ENCODE results near the gene WDFY4.

Gene WDFY4

GRCh38 chr10:48957361-48958151 lies 272.9 kb downstream of the WDFY4 start:
- H3K4me3 ChIP-seq (ENCODE audit: low read depth, low read length), result no peak overlapping the region
- no peak overlapping the region for H3K9ac ChIP-seq
- H3K4me2 ChIP-seq (ENCODE audit: low read length), result no peak overlapping the region
- no peak overlapping the region for H2AFZ ChIP-seq
- no peaks in the 10 kb centered on the region for H3K9me3 ChIP-seq (ENCODE audit: control insufficient read depth, low read length)
- TF ChIP-seq, protein P1, sequence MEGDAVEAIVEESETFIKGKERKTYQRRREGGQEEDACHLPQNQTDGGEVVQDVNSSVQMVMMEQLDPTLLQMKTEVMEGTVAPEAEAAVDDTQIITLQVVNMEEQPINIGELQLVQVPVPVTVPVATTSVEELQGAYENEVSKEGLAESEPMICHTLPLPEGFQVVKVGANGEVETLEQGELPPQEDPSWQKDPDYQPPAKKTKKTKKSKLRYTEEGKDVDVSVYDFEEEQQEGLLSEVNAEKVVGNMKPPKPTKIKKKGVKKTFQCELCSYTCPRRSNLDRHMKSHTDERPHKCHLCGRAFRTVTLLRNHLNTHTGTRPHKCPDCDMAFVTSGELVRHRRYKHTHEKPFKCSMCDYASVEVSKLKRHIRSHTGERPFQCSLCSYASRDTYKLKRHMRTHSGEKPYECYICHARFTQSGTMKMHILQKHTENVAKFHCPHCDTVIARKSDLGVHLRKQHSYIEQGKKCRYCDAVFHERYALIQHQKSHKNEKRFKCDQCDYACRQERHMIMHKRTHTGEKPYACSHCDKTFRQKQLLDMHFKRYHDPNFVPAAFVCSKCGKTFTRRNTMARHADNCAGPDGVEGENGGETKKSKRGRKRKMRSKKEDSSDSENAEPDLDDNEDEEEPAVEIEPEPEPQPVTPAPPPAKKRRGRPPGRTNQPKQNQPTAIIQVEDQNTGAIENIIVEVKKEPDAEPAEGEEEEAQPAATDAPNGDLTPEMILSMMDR (IDR thresholded peaks at IDR 0.05), result no peak
- no peaks in the 10 kb centered on the region for H3K36me3 ChIP-seq (ENCODE audit: control insufficient read depth, insufficient read depth, low read length)
- H3K27ac ChIP-seq, result no peak overlapping the region
- H3K4me1 ChIP-seq, result no peaks in the 10 kb centered on the region
- H3K79me2 ChIP-seq, result no peaks in the 10 kb centered on the region
- no peaks in the 10 kb centered on the region for H3K27me3 ChIP-seq (ENCODE audit: control insufficient read depth, insufficient read depth, low read length)

- Histone ChIP-seq H3K4me3 (ENCODE audit: low read depth, low read length) (no peak overlapping the region), H3K27ac (no peak overlapping the region), H3K36me3 (ENCODE audit: control insufficient read depth, insufficient read depth, low read length) (no peaks in the 10 kb centered on the region), H3K4me1 (no peaks in the 10 kb centered on the region), H2AFZ (no peak overlapping the region), H3K27me3 (ENCODE audit: control insufficient read depth, insufficient read depth, low read length) (no peaks in the 10 kb centered on the region), H3K9ac (no peak overlapping the region), H3K4me2 (ENCODE audit: low read length) (no peak overlapping the region), H3K9me3 (ENCODE audit: control insufficient read depth, low read length) (no peaks in the 10 kb centered on the region), H3K79me2 (no peaks in the 10 kb centered on the region)
- TF ChIP-seq, protein P1 (IDR thresholded peaks at IDR 0.05), result no peak
These were observed 274.0 kb downstream of the WDFY4 start for GRCh38 chr10:48958598-48959190.

- Histone ChIP-seq H3K4me1 (no peaks in the 10 kb centered on the region), H3K36me3 (ENCODE audit: control insufficient read depth, insufficient read depth, low read length) (no peaks in the 10 kb centered on the region), H3K4me3 (ENCODE audit: low read depth, low read length) (no peak overlapping the region), H3K27me3 (ENCODE audit: control insufficient read depth, insufficient read depth, low read length) (no peaks in the 10 kb centered on the region), H3K79me2 (no peaks in the 10 kb centered on the region), H3K9me3 (ENCODE audit: control insufficient read depth, low read length) (no peaks in the 10 kb centered on the region), H2AFZ (no peak overlapping the region), H3K4me2 (ENCODE audit: low read length) (no peak overlapping the region), H3K9ac (no peak overlapping the region), H3K27ac (no peak overlapping the region)
- TF ChIP-seq, protein P1 (IDR thresholded peaks at IDR 0.05), result no peak
These were observed 279.4 kb downstream of the WDFY4 start for GRCh38 chr10:48964038-48964437.

- Histone ChIP-seq H3K36me3 (ENCODE audit: control insufficient read depth, insufficient read depth, low read length) (no peaks in the 10 kb centered on the region), H2AFZ (no peak overlapping the region), H3K27me3 (ENCODE audit: control insufficient read depth, insufficient read depth, low read length) (no peaks in the 10 kb centered on the region), H3K79me2 (no peaks in the 10 kb centered on the region), H3K4me3 (ENCODE audit: low read depth, low read length) (no peak overlapping the region), H3K9ac (no peak overlapping the region), H3K9me3 (ENCODE audit: control insufficient read depth, low read length) (no peaks in the 10 kb centered on the region), H3K4me2 (ENCODE audit: low read length) (no peak overlapping the region), H3K27ac (no peak overlapping the region), H3K4me1 (no peaks in the 10 kb centered on the region)
- TF ChIP-seq, protein P1 (IDR thresholded peaks at IDR 0.05), result no peak
These were observed 280.8 kb downstream of the WDFY4 start for GRCh38 chr10:48965460-48965859.
